B cell (primary cell): ENCODE measurements around the gene BRD9.

Experiments
- CTCF ChIP-seq: fragments of 200-600 bp; IDR thresholded peaks from one replicate; pipeline ENCODE4 v1.8.0; 2022; ENCODE audit warnings: antibody characterized with exemption, mild to moderate bottlenecking
- EZH2 ChIP-seq: IDR thresholded peaks from 2 replicates; pipeline ENCODE4 v1.6.1; 2012; ENCODE audit warnings: borderline replicate concordance, low read depth, mild to moderate bottlenecking, moderate library complexity, low read length; ENCODE audit not compliant: insufficient read depth, poor library complexity, severe bottlenecking

- no peak for TF ChIP-seq EZH2
- TF ChIP-seq CTCF = no peak
These were observed 18.2 kb upstream of the BRD9 start for GRCh38 chr5:910769-911160.
